GM12878 (cell line): Measurements from ENCODE around the gene COTL1. TPM values are rescaled to one million over a fixed set of nuclear protein-coding genes. Genes with fewer than 3 reads are reported as not detected.

Experiments used
- BCL11A ChIP-seq: IDR thresholded peaks from 2 replicates; pipeline ENCODE4 v1.6.1; 2011; ENCODE audit warnings: low read depth, low read length
- BCLAF1 ChIP-seq: fragments of 450-650 bp; IDR thresholded peaks from 2 replicates; pipeline ENCODE4 v1.6.1; 2017; ENCODE audit warnings: antibody characterized with exemption, mild to moderate bottlenecking, moderate library complexity
- BRCA1 ChIP-seq: IDR thresholded peaks from 2 replicates; pipeline ENCODE4 v1.6.1; 2011; ENCODE audit warnings: low read depth, low read length, improper control_type of control experiment
- CREM ChIP-seq: IDR thresholded peaks from 2 replicates; pipeline ENCODE4 v1.6.1; 2014; ENCODE audit warnings: antibody characterized with exemption, low read depth
- CTCF ChIP-seq, 3 experiments: IDR thresholded peaks in 2 of 3; conservative IDR thresholded peaks in 1 of 3; 2 replicates each; pipeline ENCODE4 v1.5.1; 2011; ENCODE audit warnings: low read depth in 3 of 3, low read length in 3 of 3, mild to moderate bottlenecking in 3 of 3, control low read depth in 2 of 3, moderate library complexity in 2 of 3, inconsistent platforms in 1 of 3, mixed read lengths in 1 of 3; ENCODE audit not compliant: control insufficient read depth in 2 of 3, insufficient read depth in 1 of 3; ENCODE audit errors: extremely low read depth in 1 of 3
- E2F4 ChIP-seq: IDR thresholded peaks from 2 replicates; pipeline ENCODE4 v1.6.1; 2012; ENCODE audit warnings: low read depth, low read length, improper control_type of control experiment
- EED ChIP-seq: sonication (generic); IDR thresholded peaks from 2 replicates; pipeline ENCODE4 v1.6.1; 2016; ENCODE audit warnings: antibody characterized with exemption, low read depth
- EZH2 ChIP-seq: IDR thresholded peaks from 2 replicates; pipeline ENCODE4 v1.6.1; 2012; ENCODE audit warnings: low read depth, mild to moderate bottlenecking, control low read depth, inconsistent platforms, low read length, borderline replicate concordance; ENCODE audit not compliant: control insufficient read depth
- HDAC6 ChIP-seq: fragments of 200-600 bp; sonication (generic); IDR thresholded peaks from one replicate; pipeline ENCODE4 v1.8.0; 2017; ENCODE audit warnings: antibody characterized with exemption; ENCODE audit not compliant: unreplicated experiment
- IRF3 ChIP-seq: fragments of 450-650 bp; IDR thresholded peaks from 2 replicates; pipeline ENCODE4 v1.6.1; 2014; ENCODE audit warnings: mild to moderate bottlenecking
- JUND ChIP-seq: IDR thresholded peaks from 2 replicates; pipeline ENCODE4 v1.6.1; 2012; ENCODE audit warnings: low read depth, mild to moderate bottlenecking, low read length, improper control_type of control experiment, moderate library complexity
- MTA3 ChIP-seq: IDR thresholded peaks from 2 replicates; pipeline ENCODE4 v1.6.1; 2012; ENCODE audit warnings: low read length, inconsistent platforms, borderline replicate concordance
- NFXL1 ChIP-seq: fragments of 450-650 bp; IDR thresholded peaks from 2 replicates; pipeline ENCODE4 v1.6.1; 2017; ENCODE audit warnings: antibody characterized with exemption, mild to moderate bottlenecking, borderline replicate concordance
- NKRF ChIP-seq: fragments of 450-650 bp; conservative IDR thresholded peaks from 2 replicates; pipeline ENCODE4 v1.6.1; 2017; ENCODE audit warnings: mild to moderate bottlenecking, moderate library complexity
- NR2C1 ChIP-seq: fragments of 450-650 bp; IDR thresholded peaks from 2 replicates; pipeline ENCODE4 v1.6.1; 2017; ENCODE audit warnings: antibody characterized with exemption, mild to moderate bottlenecking, moderate library complexity
- PAX5 ChIP-seq: IDR thresholded peaks from 2 replicates; pipeline ENCODE4 v1.6.1; 2011; ENCODE audit warnings: low read depth, low read length, borderline replicate concordance
- PML ChIP-seq: IDR thresholded peaks from 2 replicates; pipeline ENCODE4 v1.6.1; 2012; ENCODE audit warnings: low read length, inconsistent platforms
- SREBF1 ChIP-seq: IDR thresholded peaks from 2 replicates; pipeline ENCODE4 v1.6.1; 2012; ENCODE audit warnings: mild to moderate bottlenecking, low read length
- USF1 ChIP-seq: IDR thresholded peaks from 2 replicates; pipeline ENCODE4 v1.6.1; 2011; ENCODE audit warnings: borderline replicate concordance, low read depth, mild to moderate bottlenecking, moderate library complexity, mixed read lengths, low read length; ENCODE audit not compliant: insufficient read depth; ENCODE audit errors: extremely low read length
- ZSCAN29 ChIP-seq: fragments of 450-650 bp; IDR thresholded peaks from 2 replicates; pipeline ENCODE4 v1.6.1; 2017; ENCODE audit warnings: mild to moderate bottlenecking, moderate library complexity
- polyA plus RNA-seq, 11 experiments: library from polyadenylated mRNA; depleted of rRNA in 4 of 11; unstranded in 6 of 11; stranded (reverse) in 5 of 11; fragments of >200 nt; fragmentation: Nextera tagmentation in 4 of 11; fragmentation: Illumina TruSeq in 1 of 11; extraction: Ambion mirVana in 4 of 11; extraction: Trizol in 1 of 11; gene quantifications; 1 replicate in 1 of 11; 2 replicates in 10 of 11; pipeline versions ENCODE4 v1.2.1 to v1.2.3, GENCODE V29; 2011 to 2016; ENCODE audit warnings: inconsistent platforms in 2 of 11, missing spikeins in 2 of 11, low read depth in 1 of 11
- total RNA-seq, 4 experiments: library from RNA; depleted of rRNA in 3 of 4; stranded (reverse); fragments of >200 nt in 3 of 4; fragmentation: Illumina TruSeq in 1 of 4; extraction: Trizol in 1 of 4; gene quantifications; 2 replicates each; pipeline versions ENCODE4 v1.2.1 to v1.2.3, GENCODE V29; 2013 to 2021

The COTL1 gene
- total and polyA plus RNA-seq, 10 of the 15 experiments (the other 5 are each of a cell fraction or from before 2014, with no cell fraction given) = 140 to 894 (median 330) TPM

- TF ChIP-seq MTA3 (no peak), CREM (no peak; the same call in 1 of the 2 replicates), BCL11A (no peak), NR2C1 (no peak), EZH2 (no peak), IRF3 (no peak), CTCF (IDR thresholded peaks at IDR 0.05 in 2 of 3, conservative IDR thresholded peaks at IDR 0.05 in 1 of 3; ENCODE audit: control insufficient read depth in 2 of 3, extremely low read depth in 1 of 3, insufficient read depth in 1 of 3, low read depth in 3 of 3, low read length in 3 of 3) (no peak), SREBF1 (no peak), EED (no peak), NKRF (no peak), HDAC6 (no peak), JUND (no peak), USF1 (no peak), BRCA1 (no peak), ZSCAN29 (no peak; the same call in 1 of the 2 replicates), BCLAF1 (no peak), NFXL1 (no peak), PAX5 (no peak), PML (no peak), E2F4 (no peak)
These were observed 17.3 kb downstream of the COTL1 start (continued) for GRCh38 chr16:84600343-84601229.
